AG09319 (cell line): ENCODE measurements around the gene CLDN7.
"Not testable (repeated sequence)": the region's sequence is repeated elsewhere in the genome, so short reads cannot be mapped to it uniquely, and the experiment has no call there.

Source experiments
- DNase-seq: peaks from one replicate; pipeline ENCODE4 v3.0.0-alpha.2; 2010; ENCODE audit warnings: low read depth; ENCODE audit errors: extremely low read depth
- TF ChIP-seq, protein P1 (sequence below): IDR thresholded peaks from 2 replicates; pipeline ENCODE4 v1.5.1; 2011; ENCODE audit warnings: low read depth, mild to moderate bottlenecking, inconsistent platforms, low read length, moderate library complexity

CLDN7 gene

DNA sequence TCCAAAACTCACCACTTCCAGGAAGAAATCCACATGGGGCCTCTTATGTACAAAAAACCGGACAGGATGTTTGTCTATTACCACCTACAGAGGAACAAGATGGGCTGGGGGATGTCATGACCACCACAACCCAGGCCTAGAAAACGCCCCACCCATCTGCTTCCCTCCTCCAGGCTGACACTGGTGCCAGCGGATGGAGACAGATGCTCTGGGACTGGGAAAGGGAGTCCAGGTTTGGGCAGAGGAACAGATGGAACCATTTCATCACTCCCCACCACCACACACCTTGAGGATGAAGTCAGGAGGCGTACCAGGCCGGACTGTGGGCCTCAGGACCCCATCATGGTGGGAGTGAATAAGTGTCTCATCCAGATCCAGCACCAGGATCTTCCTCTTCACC is 15.5 kb downstream of the CLDN7 start:
- DNase-seq = no peak
- TF ChIP-seq, protein P1, sequence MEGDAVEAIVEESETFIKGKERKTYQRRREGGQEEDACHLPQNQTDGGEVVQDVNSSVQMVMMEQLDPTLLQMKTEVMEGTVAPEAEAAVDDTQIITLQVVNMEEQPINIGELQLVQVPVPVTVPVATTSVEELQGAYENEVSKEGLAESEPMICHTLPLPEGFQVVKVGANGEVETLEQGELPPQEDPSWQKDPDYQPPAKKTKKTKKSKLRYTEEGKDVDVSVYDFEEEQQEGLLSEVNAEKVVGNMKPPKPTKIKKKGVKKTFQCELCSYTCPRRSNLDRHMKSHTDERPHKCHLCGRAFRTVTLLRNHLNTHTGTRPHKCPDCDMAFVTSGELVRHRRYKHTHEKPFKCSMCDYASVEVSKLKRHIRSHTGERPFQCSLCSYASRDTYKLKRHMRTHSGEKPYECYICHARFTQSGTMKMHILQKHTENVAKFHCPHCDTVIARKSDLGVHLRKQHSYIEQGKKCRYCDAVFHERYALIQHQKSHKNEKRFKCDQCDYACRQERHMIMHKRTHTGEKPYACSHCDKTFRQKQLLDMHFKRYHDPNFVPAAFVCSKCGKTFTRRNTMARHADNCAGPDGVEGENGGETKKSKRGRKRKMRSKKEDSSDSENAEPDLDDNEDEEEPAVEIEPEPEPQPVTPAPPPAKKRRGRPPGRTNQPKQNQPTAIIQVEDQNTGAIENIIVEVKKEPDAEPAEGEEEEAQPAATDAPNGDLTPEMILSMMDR = no peak

DNA sequence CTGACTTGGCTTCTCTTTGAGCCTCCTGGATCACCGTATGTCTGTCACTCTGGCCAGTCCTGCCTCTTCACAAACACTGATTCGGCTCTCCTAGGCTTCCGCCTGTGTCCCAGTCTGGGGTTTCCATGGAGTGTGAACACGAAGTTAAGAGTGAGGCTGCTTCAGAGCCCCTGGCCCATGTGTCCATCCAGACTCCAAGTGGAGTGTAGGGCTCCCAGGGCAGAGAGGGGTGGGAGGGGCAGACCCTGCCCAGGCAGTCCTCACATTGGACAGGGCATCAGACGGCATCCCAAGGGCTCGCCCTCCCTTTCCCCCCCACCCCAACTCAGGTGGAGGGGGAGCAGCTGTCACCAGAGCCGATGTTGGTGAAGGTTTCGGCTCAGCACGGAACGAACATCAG is 18.4 kb downstream of the CLDN7 start:
- DNase-seq = not testable (repeated sequence)

DNA sequence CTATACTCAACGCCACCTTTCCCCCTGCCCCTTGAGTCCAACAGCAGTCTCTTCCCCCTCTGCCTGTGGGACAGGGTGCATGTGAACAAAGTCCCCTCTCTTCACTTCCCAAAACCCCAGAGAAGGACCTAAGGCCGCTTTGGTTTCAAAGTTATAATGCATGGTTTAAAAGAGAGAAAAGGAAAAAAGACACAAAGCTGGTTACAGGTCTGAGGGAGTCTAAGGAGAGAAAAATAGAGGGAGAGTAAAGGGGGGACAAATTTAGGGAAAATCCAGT is 18.9 kb downstream of the CLDN7 start:
- TF ChIP-seq, protein P1 = no peak

DNA sequence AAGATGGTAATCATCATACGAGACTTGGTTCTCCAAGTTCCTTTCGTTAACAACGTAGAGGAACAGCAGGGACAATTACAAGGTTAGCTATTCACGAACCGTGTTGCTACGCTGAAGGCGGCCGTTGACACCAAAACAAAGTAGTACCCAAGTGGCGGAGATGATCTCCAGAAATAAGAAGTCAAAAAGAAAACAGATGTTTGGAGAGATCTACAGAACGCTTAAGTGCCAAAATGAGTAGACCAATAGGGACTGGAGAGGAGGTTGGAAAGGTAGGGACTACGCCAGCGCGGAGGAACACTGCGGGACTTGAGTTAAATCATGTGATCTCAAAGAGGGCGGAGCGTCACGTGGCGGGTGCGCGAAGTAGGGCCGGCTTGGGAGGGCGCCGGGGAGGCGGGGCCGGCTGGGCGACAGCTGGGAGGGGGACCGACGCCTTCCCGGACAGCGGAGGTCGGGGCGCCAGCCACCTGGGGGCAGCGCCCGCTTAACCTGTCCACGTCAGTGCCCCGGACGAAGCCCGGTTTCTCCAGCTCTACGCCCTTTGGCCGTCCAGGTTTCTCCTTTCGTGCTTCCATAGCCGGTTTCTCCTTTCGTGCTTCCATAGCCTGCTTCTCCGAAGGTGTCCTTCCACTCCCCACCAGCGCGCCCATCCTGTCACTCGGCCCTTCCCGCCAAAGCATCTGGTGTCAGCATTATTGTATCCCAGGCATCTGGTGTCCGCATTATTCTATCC is 19.4 kb downstream of the CLDN7 start:
- peak; percentile 94 for DNase-seq
- TF ChIP-seq, protein P1 = no peak

More for the DNA sequence above, 18.9 kb downstream of the CLDN7 start:
- DNase-seq = no peak

DNA sequence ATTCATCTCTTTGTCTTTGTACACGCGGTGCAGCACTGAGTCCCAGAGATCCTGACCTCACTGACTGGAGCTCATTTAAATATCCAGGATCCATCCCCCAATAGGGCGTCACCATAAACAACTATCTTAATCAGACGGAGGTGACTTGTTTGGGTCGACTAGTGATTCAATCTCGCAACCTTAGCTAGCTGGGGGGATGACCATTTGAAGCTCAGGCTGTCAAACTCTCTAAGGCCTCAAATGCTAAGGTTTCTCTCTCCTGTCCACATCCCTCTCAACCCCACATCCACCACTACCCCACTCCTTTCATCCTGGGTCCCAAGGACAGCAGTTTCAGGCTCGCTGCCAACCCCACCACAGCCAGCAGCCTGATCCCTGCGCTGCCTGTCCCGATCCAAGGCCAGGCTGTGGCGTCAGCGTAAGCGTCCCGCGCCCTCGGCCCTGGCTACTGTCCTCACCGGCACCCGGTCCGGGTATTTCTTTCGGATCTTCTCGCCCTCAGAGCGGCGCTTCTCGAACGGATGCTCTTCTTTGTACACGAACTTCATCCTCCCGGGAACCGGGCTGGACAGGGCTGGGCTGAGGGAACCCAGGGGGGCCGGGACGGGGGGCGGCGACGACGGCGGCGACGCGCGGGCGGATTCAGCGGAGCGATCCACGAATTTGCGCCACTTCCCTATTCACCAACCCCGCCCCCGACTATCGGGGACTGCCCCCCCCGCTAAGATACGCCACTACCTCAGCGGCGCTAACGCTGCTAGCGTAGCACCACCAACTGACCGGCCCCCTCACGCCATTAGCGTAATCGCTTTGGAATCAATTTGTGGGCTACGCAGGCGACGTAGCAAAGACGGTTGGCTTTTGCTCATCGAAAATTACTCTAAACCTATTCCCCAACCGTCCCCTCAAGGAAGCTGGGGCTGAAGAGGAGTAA is 20.2 kb downstream of the CLDN7 start, which contains the start of gene GABARAP:
Gene GABARAP (minus strand): TSS at position 667 of the 934 bp plus-strand sequence. CDS start 119 bp downstream, at position 548.
- TF ChIP-seq, protein P1 = no peak
- DNase-seq = peak; percentile 83

DNA sequence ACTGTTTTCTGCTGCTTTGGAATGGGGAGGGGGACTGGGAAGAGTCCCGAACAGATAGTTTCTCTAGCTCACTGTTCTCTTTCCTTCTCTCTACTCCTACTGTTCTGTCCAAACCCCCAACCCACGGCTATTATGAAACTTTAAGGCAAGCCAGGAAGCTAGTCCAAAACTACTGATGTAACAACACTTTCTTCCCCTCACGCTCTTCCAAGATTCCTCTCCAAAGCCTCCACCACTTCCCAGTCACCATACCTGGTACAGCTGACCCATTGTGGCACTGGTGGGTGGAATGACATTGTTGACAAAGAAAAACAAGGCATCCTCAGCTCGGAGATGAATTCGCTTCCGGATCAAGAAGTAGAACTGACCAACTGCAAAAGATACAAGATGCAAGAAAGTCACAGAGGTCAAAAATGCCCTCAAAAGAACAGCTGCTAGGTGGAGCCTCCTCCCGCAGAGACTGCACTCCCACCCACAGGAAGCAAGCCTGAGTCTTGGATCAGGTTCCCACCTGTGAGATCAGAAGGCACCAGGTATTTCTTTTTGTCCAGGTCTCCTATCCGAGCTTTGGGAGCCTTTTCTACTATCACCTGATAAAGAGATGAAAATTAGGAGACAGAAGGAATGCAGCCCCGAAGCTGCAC is 21.1 kb downstream of the CLDN7 start:
- TF ChIP-seq, protein P1 = no peak
- no peak for DNase-seq

DNA sequence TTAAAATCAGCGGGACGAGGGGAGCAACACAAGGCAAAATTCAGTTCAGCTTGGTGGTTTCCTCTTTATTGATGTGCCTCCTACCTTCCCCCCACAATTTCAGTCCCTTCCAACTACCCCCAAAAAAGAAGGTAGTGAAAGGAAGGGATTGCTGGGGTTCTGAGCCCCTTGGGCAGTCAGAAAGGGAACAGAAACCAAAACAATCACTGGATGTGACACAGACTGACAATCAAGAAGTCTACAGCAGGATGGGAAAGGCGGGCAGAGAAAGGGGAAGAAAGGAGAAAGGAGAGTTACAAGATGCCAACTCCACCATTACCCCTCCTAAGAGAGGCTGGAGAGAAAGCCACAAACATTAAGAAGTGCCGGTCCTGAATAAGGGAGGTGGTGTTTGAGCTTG is 21.9 kb downstream of the CLDN7 start:
- TF ChIP-seq, protein P1 = no peak
- no peak for DNase-seq
